Epithelial cell of proximal tubule (primary cell): Measurements from ENCODE around the gene IQCH. TPM values are rescaled to one million over a fixed set of nuclear protein-coding genes. Genes with fewer than 3 reads are reported as not detected.
"Not testable (repeated sequence)": the region's sequence is repeated elsewhere in the genome, so short reads cannot be mapped to it uniquely, and the experiment has no call there.

Source experiments
- DNase-seq: peaks from one replicate; pipeline ENCODE4 v3.0.0-alpha.2; 2011; ENCODE audit warnings: low read depth
- H3K4me3 ChIP-seq: 2 replicates; pipeline ENCODE4 v1.5.1; 2011; ENCODE audit warnings: low read depth, mild to moderate bottlenecking, low read length
- CTCF ChIP-seq: conservative IDR thresholded peaks from 2 replicates; pipeline ENCODE4 v1.5.1; 2012; ENCODE audit warnings: low read depth, mild to moderate bottlenecking, low read length
- total RNA-seq: library from RNA; depleted of rRNA; stranded (reverse); fragments of >200 nt; gene quantifications from 2 replicates; pipeline ENCODE4 v1.2.3, GENCODE V29; 2015

Gene IQCH
- total RNA-seq, 1 donor from 2014 or later: 0.92 TPM

GRCh38 chr15:67244971-67245478, 9.6 kb upstream of the IQCH start:
- no peak overlapping the region for H3K4me3 ChIP-seq
- TF ChIP-seq CTCF: no peak
- no peak for DNase-seq

GRCh38 chr15:67246606-67247005, 8.0 kb upstream of the IQCH start:
- H3K4me3 ChIP-seq, DNase-seq: not testable (repeated sequence)

GRCh38 chr15:67248011-67248505, 6.5 kb upstream of the IQCH start:
- DNase-seq: no peak
- no peak for TF ChIP-seq CTCF
- no peak overlapping the region for H3K4me3 ChIP-seq

- TF ChIP-seq CTCF: no peak
- H3K4me3 ChIP-seq: no peak overlapping the region
- DNase-seq: no peak
Observed at GRCh38 chr15:67249830-67250229, 4.8 kb upstream of the IQCH start.

GRCh38 chr15:67251318-67251717, 3.3 kb upstream of the IQCH start:
- TF ChIP-seq CTCF: no peak
- DNase-seq: no peak
- H3K4me3 ChIP-seq: no peak overlapping the region

GRCh38 chr15:67253101-67253500, 1.5 kb upstream of the IQCH start:
- peak overlapping the region; percentile 92 for H3K4me3 ChIP-seq
- no peak for TF ChIP-seq CTCF
- DNase-seq: no peak

GRCh38 chr15:67253549-67254237, 893 bp upstream of the IQCH start:
- DNase-seq: no peak
- peak overlapping the region; percentile 92 for H3K4me3 ChIP-seq
- TF ChIP-seq CTCF: no peak
